NCI-H82 treated with DMSO at 0.1 percent for 48 hours (cell line): ENCODE data around the gene DEXI.
"Not testable (repeated sequence)": the region's sequence is repeated elsewhere in the genome, so short reads cannot be mapped to it uniquely, and the experiment has no call there.

Experiments used
- DNase-seq: peaks from one replicate; lab custom pipeline; 2025; ENCODE audit not compliant: unreplicated experiment; lab: John Stamatoyannopoulos, UW

The DEXI gene

DNA sequence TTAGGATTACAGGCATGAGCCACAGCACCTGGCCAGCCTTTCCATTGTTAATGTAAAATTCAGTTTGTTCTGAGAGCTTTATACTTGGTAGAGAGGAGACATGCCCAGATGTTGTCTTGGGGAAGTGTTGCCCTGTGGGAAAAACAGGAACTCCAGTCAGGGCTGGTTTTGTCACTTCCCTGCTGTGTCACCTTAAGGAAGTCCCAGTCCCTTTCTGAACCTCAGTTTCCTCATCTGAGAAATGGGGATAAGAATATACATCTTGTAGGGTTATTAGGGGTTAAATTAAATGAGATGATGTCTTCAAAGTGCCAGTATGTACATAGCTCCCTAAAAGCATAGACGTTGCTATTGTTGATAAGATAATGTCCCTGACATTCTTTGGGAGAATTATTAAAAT lies 27.3 kb upstream of the DEXI start:
- DNase-seq, result no peak

DNA sequence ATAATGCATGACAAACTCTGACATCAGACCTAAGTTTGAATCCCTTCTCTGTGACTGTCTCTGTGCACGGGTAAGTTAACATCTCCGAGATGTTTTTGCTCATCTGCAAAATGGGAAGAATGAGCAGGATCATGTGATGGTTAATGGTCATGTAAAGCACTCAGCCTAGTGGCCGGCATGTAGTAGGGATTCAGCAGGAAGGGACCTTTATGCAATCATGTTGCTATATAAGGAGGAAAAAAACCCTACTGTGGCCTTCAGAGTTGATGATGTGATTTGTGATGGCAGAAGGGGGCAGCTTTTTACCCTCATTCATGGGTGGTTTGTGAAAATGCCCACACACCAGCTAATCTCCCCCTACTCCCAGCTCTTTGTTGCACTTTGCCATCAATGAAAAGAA lies 26.2 kb upstream of the DEXI start:
- DNase-seq, result no peak

GRCh38 chr16:10967986-10968385 lies 25.7 kb upstream of the DEXI start:
- DNase-seq, result no peak

GRCh38 chr16:10966559-10966958 lies 24.3 kb upstream of the DEXI start:
- not testable (repeated sequence) for DNase-seq

DNA sequence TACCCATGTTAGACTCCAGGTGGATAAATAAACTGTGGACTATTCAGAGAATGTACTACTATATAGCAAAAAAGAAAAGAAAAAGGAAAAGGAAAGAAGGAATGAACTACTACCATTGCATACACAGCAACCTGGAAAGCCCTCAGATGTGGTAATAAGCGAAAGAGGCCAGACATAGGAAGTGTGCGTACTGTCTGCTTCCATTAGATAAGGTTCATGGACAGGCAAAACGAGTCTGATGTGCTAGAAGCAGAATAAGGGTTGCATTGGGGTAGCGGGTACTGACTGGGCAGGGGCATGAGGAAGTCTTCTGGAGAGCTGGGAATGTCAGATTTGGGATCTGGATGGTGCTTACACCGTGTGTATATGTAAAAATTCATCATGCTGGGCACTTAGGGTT lies 23.9 kb upstream of the DEXI start:
- DNase-seq, result no peak

DNA sequence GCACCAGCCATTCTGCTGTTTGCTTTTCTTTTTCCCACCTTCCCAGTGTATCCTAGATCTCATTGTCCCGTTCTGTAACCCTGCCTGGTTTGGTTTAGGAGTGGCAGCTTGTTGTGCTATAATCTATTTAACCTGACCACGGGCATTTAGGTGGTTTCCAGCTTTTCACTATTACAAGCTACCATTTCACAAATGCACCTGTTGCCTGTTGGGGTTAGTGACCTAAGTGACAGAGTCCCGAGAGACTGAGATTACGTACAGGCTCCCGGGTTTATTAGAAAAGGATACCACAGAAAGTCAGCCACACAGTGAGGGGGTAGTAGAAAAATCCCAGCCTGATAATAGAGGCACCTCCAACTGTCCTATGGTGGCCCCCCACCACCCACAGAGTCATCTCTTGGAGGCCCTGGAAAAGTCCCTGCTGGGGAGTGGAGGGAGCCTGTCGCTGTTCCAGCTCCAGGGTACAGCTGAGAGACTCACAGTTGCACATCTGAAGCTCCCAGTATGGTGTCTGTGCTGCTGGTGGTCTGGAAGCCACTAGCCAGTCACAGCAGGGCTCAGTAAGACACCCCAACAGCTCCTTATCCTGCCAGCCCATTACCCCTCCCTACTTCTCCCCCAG lies 23.3 kb upstream of the DEXI start:
- DNase-seq, result no peak

DNA sequence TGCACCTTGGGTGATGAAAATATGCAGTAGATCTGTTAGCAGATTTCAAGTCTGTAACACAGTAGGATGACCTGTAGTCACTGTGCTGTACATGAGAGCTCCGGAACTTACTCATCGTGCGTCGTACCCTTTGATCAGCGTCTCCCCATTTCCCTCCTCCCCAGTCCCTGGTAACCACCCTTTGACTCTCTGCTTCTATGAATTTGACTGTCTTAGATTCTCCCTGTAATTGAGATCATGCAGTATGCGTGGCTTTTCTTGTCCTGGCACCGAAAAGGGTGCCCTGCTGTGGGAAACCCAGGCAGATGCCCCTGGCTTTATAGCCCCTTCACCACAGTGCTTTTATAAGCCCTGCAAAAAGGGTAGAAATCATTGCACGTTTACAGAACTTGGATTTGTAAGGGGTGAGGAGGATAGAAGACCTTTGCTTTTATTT lies 22.6 kb upstream of the DEXI start:
- no peak for DNase-seq

GRCh38 chr16:10964039-10964890 lies 22.0 kb upstream of the DEXI start:
- DNase-seq, result peak; percentile 16

DNA sequence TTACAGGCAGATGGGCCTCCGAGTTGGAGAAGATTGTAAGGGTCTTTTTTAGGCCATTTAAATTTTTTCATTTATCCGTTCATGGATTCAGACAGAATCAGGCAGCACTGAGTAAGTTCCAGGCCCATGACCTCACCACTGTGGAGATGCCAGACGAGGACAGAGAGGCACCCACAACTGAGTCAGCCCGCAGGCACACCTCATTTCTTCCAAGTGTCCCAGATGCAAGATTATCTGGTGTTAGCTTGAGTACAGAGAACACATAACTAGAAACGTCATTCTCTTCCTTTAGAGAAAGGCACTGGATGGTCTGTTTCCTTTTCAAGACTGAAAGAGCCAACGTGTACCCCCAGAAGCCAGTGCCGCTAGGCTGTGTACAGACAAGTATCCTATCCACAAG lies 19.0 kb upstream of the DEXI start:
- DNase-seq, result no peak

- DNase-seq, result no peak
Measured at GRCh38 chr16:10959161-10959560, 16.9 kb upstream of the DEXI start.

- no peak for DNase-seq
Measured at GRCh38 chr16:10957771-10958482, 15.7 kb upstream of the DEXI start.

GRCh38 chr16:10954903-10955302 lies 12.6 kb upstream of the DEXI start:
- DNase-seq, result no peak

DNA sequence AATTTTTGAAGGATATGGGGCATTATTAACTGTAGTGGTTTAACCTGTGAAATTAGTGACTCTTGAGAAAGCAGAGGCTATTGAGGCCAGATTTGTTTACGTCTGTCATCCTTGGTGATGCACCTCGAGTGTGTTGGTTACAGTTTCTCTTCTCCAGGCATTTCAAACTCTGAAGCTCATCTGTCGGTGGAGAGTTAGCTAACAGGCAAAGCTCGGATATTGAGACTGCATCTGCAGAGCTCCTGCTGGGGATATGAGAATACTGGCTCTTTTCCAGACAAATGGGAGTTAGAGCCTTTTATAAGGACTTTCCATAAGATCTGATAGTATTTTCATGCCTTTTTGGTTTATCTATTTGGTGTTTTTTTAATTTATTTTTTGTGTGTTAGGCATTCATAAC lies 8.8 kb upstream of the DEXI start:
- no peak for DNase-seq

- DNase-seq, result no peak
Measured at GRCh38 chr16:10950393-10950792, 8.1 kb upstream of the DEXI start.

DNA sequence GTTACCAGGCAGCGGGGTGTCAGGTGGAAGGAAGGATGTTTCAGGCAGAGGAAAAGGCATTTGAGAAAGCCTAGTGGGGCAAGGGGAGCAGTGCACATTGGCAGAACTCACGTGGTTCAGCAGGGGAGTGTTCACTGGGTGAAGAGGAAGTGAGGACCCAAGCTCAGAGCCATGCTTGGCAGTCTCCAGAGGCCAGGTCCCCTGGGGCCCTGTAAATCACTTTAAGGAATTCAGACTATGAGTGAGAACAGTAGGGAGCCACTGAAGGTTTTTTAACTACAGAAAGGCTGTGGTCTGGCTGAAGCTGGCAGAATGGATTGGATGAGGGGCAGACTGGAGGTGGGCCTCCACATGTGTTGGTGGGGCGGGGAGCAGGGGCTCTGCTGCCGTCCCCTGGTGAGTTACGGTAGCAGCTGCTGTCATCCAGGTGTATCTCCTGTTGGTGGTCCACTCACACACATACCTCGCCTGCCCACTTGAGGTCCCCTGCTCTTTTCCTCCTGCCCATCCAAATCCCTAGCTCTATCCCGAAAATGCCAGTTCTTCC lies 7.2 kb upstream of the DEXI start:
- DNase-seq, result no peak

DNA sequence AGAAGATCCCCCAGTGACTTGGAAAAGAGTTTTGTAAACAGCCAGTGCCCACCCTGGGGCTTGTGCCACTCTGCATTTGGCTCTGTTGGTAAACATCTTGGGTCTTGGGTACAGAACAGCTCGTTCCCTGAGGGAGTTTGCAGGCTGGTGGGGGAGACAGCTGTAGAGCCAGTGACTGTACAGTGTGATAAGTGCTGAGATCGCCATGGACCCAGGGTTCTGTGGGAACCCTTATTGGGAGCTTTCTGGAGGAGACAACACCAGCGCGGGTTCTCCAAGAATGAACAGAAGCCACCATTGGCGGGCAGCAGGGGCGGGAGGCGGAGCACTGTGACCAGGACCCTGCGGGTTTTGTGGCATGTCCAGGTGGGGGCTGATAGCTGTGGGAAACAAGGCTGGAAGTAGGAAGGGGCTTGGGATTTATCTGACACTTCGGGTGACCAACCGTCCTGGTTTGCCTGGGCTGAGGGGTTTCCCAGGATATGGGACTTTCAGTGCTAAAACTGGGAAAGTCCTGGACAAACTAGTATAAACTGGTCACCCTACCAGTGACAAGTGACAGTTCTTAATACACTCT lies 5.0 kb upstream of the DEXI start:
- DNase-seq, result no peak

DNA sequence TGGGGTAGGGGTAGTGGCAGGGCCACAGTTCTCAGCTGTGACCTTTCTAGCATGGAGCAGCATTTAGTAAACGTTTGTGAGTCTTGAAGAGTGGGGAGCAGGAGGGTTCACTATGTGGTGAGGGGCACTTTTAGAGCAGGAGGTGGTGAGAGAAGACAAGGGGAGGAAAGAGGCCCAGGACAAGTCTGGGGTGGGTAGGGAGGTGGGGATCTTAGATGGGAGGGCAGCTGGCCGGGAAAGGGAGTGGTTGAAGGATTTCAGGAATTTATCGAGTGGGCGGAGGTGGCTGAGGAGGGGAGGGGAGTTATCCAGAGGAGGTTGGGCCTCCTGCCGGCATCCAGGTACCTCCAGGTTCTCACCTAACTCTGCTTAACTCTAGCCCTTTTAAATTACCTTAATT lies 4.0 kb upstream of the DEXI start:
- DNase-seq, result no peak

- DNase-seq, result no peak
Measured at GRCh38 chr16:10945065-10945787, 3.0 kb upstream of the DEXI start.

DNA sequence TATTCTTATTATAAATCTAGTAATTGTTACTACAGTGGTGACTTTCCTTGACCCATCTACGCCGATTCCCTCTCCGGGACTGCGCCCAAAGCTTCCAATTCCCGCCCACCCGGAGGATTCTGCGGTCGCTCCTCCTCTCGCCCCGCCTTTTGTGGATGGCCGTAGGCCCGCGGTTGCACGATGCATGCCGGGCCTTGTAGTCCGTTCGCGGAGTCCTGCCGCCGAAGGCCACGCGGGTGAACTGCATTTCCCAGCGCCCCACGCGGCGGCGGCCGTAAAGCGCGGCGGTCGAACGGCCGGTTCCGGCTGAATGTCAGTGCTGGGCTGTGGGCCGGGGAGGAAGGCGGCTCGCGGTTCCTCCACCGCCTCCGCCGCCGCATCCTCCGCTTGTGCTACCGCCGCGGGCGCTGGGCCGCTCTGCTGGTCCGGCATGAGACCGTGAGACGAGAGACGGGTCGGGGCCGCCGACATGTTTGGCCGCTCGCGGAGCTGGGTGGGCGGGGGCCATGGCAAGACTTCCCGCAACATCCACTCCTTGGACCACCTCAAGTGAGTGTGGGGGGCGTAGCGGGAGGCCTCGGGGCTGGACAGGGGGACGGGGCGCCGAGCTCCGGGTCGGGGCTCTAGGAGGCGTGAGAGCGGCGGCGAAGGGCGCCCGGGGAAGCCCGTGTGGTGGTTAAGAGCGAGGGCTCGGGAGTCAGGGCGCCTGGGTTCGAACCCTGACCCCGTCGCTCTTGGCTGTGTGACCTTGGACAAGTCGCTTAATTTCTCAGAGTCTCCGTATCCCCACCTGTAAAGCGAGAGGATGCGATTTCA lies 2.2 kb upstream of the DEXI start, which contains the start of gene CLEC16A:
Gene CLEC16A, plus strand, starts transcription at position 316 of the 816 bp plus-strand sequence. Its CDS starts 154 bp downstream, at position 470.
- peak; percentile 77 for DNase-seq

- no peak for DNase-seq
Measured at GRCh38 chr16:10943064-10943353, 741 bp upstream of the DEXI start.
